Measurements from ENCODE around the gene NCCRP1. TPM values are rescaled to one million over a fixed set of nuclear protein-coding genes. Genes with fewer than 3 reads are reported as not detected.
"Not testable (repeated sequence)": the region's sequence is repeated elsewhere in the genome, so short reads cannot be mapped to it uniquely, and the experiment has no call there.

Gene NCCRP1
- total RNA-seq, 1 experiment from 2014 or later: not detected

DNA sequence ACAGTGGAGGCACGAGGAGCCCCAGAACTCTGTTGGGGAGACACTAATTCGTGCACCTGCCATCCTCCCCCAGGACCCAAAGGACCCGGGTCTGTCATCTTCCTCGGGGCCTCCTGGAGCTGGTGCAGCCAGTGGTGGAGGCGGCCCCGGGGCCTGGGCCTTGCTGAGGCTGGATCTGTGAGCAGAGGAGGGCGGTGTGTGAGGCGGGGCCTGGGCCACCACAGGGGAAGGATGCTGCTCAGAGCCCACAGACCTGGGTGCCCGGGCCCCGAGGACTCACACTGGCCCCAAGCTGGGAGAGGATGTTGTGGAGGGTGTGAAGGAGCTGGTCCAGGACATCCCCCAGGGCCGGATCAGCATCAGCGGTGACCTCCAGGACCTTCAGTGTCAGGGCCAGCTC lies 39.8 kb downstream of the NCCRP1 start:
- DNase-seq: no peak
- Histone ChIP-seq H2AFZ (ENCODE audit: low read length) (no peak overlapping the region), H3K9me2 (replicated peaks; ENCODE audit: insufficient read depth, low read length) (no peaks in the 10 kb centered on the region), H3K27me3 (ENCODE audit: low read length) (no peaks in the 10 kb centered on the region), H3K9ac (ENCODE audit: low read length) (no peak overlapping the region), H3K4me2 (ENCODE audit: low read depth, low read length, poor library complexity, severe bottlenecking) (no peak overlapping the region), H3K9me3 (ENCODE audit: low read length) (no peaks in the 10 kb centered on the region), H3K4me3 (ENCODE audit: low read length) (no peak overlapping the region), H3K79me2 (ENCODE audit: low read length) (no peaks in the 10 kb centered on the region), H4K20me1 (ENCODE audit: insufficient read depth, low read depth, low read length) (no peaks in the 10 kb centered on the region), H3K4me1 (ENCODE audit: low read length) (peaks cover 6% of the 10 kb centered on the region), H3K27ac (ENCODE audit: low read length) (no peak overlapping the region), H3K36me3 (ENCODE audit: insufficient read depth, low read length) (no peaks in the 10 kb centered on the region)

DNA sequence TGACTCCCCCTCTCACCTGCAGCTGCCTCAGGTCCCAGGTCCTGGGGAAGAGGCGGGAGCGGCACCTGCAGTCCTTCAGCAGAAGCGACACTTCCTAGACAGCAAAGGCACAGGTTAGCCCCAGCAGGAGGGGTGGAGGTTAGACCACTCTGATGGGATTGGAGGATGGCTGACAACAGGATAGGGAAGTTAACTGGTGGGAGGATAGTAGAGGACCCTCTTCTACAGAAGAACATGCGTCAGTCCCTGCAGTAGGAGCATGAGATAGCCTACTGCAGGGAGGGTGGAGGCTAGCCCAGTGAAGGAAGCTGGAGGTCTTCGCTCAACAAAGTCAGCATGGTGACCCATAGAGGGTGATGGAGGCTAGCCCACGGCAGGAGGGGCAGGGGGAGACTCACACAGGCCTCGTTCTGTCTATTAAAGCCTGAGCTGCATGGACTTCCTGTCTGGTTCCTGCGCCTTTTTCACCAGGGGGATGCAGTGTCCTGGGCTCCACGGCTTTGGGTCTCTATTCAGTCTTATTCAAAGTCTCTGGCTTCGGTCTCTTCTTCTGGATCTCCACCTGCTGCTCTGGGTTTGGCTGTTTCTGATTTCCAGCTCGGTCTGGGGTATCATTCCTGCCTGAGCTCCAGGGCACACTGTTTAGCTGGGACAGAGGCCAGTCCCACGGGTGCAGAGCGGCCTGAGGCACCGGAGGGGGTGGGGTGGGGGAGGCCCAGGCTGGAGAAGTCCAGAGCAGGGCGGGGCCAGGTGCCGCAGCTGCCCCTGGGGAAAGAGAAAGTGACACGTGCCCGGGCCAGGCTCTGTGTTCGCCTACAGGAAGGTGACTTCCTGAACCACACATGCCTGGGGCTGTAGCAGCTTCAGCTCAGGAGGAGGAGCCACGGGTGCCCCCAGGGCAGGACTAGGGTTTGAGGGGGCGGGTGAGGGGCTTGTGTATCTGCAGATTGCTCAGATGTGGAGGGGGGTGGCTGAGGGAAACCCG lies 40.7 kb downstream of the NCCRP1 start:
- peak; percentile 67 for DNase-seq

DNA sequence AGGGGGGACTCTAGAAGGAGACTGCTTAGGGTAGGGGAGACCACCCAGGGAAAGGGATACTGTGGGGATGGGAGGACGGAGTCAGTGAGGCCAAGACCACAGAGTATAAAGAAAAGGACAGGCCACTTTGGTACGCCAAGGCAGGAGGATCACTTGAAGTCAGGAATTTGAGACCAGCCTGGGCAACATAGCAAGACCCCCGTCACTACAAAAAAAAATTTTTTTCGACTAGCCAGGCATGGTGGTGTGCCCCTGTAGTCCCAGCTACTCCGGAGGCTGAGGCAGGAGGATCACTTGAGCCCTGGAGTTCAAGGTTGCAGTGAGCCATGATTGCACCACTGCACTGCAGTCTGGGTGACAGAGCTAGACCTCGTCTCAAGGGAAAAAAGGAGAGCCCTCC lies 41.4 kb downstream of the NCCRP1 start:
- Histone ChIP-seq H3K4me1 (ENCODE audit: low read length) (peaks cover 6% of the 10 kb centered on the region), H3K9ac (ENCODE audit: low read length) (no peak overlapping the region), H3K9me2 (replicated peaks; ENCODE audit: insufficient read depth, low read length) (no peaks in the 10 kb centered on the region), H4K20me1 (ENCODE audit: insufficient read depth, low read depth, low read length) (no peaks in the 10 kb centered on the region), H3K27me3 (ENCODE audit: low read length) (no peaks in the 10 kb centered on the region), H2AFZ (ENCODE audit: low read length) (peak overlapping the region; percentile 60; the same call in 1 of the 2 replicates), H3K27ac (ENCODE audit: low read length) (no peak overlapping the region), H3K4me3 (ENCODE audit: low read length) (no peak overlapping the region), H3K4me2 (ENCODE audit: low read depth, low read length, poor library complexity, severe bottlenecking) (no peak overlapping the region), H3K9me3 (ENCODE audit: low read length) (no peaks in the 10 kb centered on the region), H3K79me2 (ENCODE audit: low read length) (no peaks in the 10 kb centered on the region), H3K36me3 (ENCODE audit: insufficient read depth, low read length) (no peaks in the 10 kb centered on the region)
- no peak for DNase-seq

More for the DNA sequence above, 40.7 kb downstream of the NCCRP1 start:
- H3K4me3 ChIP-seq (ENCODE audit: low read length): no peak overlapping the region
- peak overlapping the region; percentile 60; the same call in 1 of the 2 replicates for H2AFZ ChIP-seq (ENCODE audit: low read length)
- H3K36me3 ChIP-seq (ENCODE audit: insufficient read depth, low read length): no peaks in the 10 kb centered on the region
- no peaks in the 10 kb centered on the region for H3K27me3 ChIP-seq (ENCODE audit: low read length)
- no peak overlapping the region for H3K9ac ChIP-seq (ENCODE audit: low read length)
- H3K4me1 ChIP-seq (ENCODE audit: low read length): peaks cover 6% of the 10 kb centered on the region
- no peaks in the 10 kb centered on the region for H3K9me3 ChIP-seq (ENCODE audit: low read length)
- no peak overlapping the region for H3K4me2 ChIP-seq (ENCODE audit: low read depth, low read length, poor library complexity, severe bottlenecking)
- H3K79me2 ChIP-seq (ENCODE audit: low read length): no peaks in the 10 kb centered on the region
- H4K20me1 ChIP-seq (ENCODE audit: insufficient read depth, low read depth, low read length): no peaks in the 10 kb centered on the region
- no peak overlapping the region for H3K27ac ChIP-seq (ENCODE audit: low read length)
- no peaks in the 10 kb centered on the region for H3K9me2 ChIP-seq (replicated peaks; ENCODE audit: insufficient read depth, low read length)

DNA sequence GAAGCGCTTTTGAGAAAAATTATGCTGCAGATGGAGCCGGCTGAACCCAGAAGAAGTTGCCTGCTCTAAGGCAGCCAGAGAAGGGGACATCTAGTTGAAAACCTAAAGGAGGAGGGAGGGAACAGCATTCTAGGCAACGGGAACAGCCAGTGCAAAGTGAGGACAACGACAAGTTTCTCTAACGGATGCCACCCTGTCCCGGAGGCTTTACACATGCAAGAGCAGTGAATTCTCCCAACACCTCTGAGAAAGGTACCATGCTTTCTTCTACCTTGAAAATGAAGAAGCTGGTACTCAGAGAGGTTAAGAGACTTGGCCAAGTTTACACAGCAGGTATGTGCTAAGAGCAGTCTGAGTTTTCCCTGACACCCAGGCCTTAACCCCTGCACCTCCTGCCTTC lies 42.2 kb downstream of the NCCRP1 start:
- Histone ChIP-seq H3K27ac (ENCODE audit: low read length) (no peak overlapping the region), H3K9me3 (ENCODE audit: low read length) (no peaks in the 10 kb centered on the region), H3K4me1 (ENCODE audit: low read length) (peaks cover 6% of the 10 kb centered on the region), H3K4me2 (ENCODE audit: low read depth, low read length, poor library complexity, severe bottlenecking) (no peak overlapping the region), H2AFZ (ENCODE audit: low read length) (no peak overlapping the region), H3K36me3 (ENCODE audit: insufficient read depth, low read length) (no peaks in the 10 kb centered on the region), H3K27me3 (ENCODE audit: low read length) (no peaks in the 10 kb centered on the region), H3K79me2 (ENCODE audit: low read length) (no peaks in the 10 kb centered on the region), H4K20me1 (ENCODE audit: insufficient read depth, low read depth, low read length) (no peaks in the 10 kb centered on the region), H3K9ac (ENCODE audit: low read length) (no peak overlapping the region), H3K4me3 (ENCODE audit: low read length) (no peak overlapping the region), H3K9me2 (replicated peaks; ENCODE audit: insufficient read depth, low read length) (no peaks in the 10 kb centered on the region)
- no peak for DNase-seq

DNA sequence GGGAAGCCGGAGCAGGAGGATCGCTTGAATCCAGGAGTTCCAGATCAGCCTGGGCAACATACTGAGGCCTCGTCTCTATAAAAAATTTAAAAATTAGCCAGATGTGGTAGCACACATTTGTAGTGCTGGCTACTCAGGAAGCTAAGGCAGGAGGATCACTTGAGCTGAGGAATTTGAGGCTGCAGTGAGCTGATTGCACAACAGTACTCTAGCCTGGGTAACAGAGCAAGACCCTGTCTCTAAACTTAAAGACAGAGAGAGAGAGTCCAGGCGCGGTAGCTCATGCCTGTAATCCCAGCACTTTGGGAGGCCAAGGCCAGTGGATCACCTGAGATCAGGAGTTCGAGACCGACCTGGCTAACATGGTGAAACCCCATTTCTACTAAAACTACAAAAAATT lies 43.7 kb downstream of the NCCRP1 start:
- Histone ChIP-seq H3K27me3 (ENCODE audit: low read length) (no peaks in the 10 kb centered on the region), H3K36me3 (ENCODE audit: insufficient read depth, low read length) (no peaks in the 10 kb centered on the region), H3K4me2 (ENCODE audit: low read depth, low read length, poor library complexity, severe bottlenecking) (no peak overlapping the region), H4K20me1 (ENCODE audit: insufficient read depth, low read depth, low read length) (no peaks in the 10 kb centered on the region), H3K9me2 (replicated peaks; ENCODE audit: insufficient read depth, low read length) (no peaks in the 10 kb centered on the region), H3K9ac (ENCODE audit: low read length) (no peak overlapping the region), H3K4me3 (ENCODE audit: low read length) (no peak overlapping the region), H2AFZ (ENCODE audit: low read length) (no peak overlapping the region), H3K9me3 (ENCODE audit: low read length) (no peaks in the 10 kb centered on the region), H3K4me1 (ENCODE audit: low read length) (peaks cover 6% of the 10 kb centered on the region), H3K27ac (ENCODE audit: low read length) (no peak overlapping the region), H3K79me2 (ENCODE audit: low read length) (no peaks in the 10 kb centered on the region)
- DNase-seq: no peak

DNA sequence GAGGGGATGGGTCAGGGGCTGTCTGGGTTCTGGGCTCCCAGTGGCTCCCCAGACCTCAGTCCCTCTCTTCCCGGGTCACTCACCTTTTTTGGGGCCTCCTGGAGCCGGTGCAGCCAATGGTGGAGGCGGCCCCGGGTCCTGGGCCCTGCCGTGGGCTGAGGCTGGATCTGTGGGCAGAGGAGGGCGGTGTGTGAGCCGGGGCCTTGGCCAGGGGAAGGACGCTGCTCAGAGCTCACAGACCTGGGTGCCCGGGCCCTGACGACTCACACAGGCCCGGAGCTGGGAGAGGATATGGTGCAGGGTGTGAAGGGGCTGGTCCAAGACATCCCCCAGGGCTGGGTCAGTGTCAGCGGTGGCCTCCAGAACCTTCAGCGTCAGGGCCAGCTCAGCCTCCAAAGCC lies 47.0 kb downstream of the NCCRP1 start:
- not testable (repeated sequence) for H3K27ac ChIP-seq (ENCODE audit: low read length); H3K79me2 ChIP-seq (ENCODE audit: low read length); H3K27me3 ChIP-seq (ENCODE audit: low read length); H4K20me1 ChIP-seq (ENCODE audit: insufficient read depth, low read depth, low read length); H3K9me2 ChIP-seq (replicated peaks; ENCODE audit: insufficient read depth, low read length); H3K4me1 ChIP-seq (ENCODE audit: low read length); H3K9ac ChIP-seq (ENCODE audit: low read length); H2AFZ ChIP-seq (ENCODE audit: low read length); H3K4me2 ChIP-seq (ENCODE audit: low read depth, low read length, poor library complexity, severe bottlenecking); H3K9me3 ChIP-seq (ENCODE audit: low read length); H3K36me3 ChIP-seq (ENCODE audit: insufficient read depth, low read length); DNase-seq; H3K4me3 ChIP-seq (ENCODE audit: low read length)

DNA sequence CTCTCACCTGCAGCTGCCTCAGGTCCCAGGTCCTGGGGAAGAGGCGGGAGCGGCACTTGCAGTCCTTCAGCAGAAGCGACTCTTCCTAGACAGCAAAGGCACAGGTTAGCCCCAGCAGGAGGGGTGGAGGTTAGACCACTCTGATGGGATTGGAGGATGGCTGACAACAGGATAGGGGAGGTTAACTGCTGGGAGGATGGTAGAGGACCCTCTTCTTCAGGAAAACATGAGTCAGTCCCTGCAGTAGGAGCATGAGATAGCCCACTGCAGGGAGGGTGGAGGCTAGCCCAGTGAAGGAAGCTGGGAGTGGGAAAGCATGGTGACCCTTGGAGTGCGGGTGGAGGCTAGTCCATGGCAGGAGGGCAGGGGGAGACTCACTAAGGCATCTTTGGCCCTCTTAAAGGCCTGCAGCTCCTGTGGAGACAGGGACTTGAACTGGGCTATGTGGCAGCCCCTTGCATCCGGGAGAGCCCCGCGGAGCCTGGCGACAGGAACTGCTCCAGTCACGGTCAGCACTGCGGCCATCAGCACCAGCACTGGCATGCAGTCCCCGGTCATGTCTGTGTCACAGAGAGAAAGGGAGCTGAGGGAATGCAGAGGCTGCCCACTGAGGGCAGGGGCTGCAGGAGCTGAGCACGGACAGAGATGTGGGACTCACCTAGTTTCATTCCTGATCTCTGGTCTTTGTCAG lies 47.8 kb downstream of the NCCRP1 start, which contains the start of gene IFNL3:
Gene IFNL3 (minus strand): TSS at position 597 of the 691 bp plus-strand sequence. CDS start 39 bp downstream, at position 558.
- not testable (repeated sequence) for H4K20me1 ChIP-seq (ENCODE audit: insufficient read depth, low read depth, low read length)

DNA sequence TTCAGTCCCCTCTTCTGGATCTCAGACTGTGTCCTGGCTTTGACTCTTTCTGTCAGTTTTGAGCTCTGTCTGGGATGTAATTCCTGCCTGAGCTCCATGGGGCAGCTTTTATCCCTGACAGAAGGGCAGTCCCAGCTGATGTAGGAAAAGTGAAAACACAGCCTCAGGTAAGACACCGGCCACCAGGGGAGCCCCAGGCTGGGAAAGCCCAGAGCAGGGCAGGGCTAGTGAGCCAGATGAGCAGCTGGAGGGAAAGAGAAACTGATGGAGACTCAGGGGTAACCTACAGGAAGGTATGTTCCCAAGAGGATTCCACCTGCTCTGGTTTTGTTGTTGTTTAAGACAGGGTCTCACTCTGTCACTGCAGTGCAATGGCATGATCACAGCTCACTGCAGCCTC lies 48.4 kb downstream of the NCCRP1 start:
- H3K4me3 ChIP-seq (ENCODE audit: low read length); H3K79me2 ChIP-seq (ENCODE audit: low read length); H3K27me3 ChIP-seq (ENCODE audit: low read length); H3K9me2 ChIP-seq (replicated peaks; ENCODE audit: insufficient read depth, low read length); H3K36me3 ChIP-seq (ENCODE audit: insufficient read depth, low read length); DNase-seq; H3K4me2 ChIP-seq (ENCODE audit: low read depth, low read length, poor library complexity, severe bottlenecking); H3K9me3 ChIP-seq (ENCODE audit: low read length); H4K20me1 ChIP-seq (ENCODE audit: insufficient read depth, low read depth, low read length); H3K4me1 ChIP-seq (ENCODE audit: low read length); H2AFZ ChIP-seq (ENCODE audit: low read length); H3K9ac ChIP-seq (ENCODE audit: low read length); H3K27ac ChIP-seq (ENCODE audit: low read length): not testable (repeated sequence)

More for the DNA sequence above, 47.8 kb downstream of the NCCRP1 start, which contains the start of gene IFNL3:
- not testable (repeated sequence) for H3K4me3 ChIP-seq (ENCODE audit: low read length); H2AFZ ChIP-seq (ENCODE audit: low read length); H3K9me3 ChIP-seq (ENCODE audit: low read length); H3K9me2 ChIP-seq (replicated peaks; ENCODE audit: insufficient read depth, low read length); H3K79me2 ChIP-seq (ENCODE audit: low read length); DNase-seq; H3K36me3 ChIP-seq (ENCODE audit: insufficient read depth, low read length); H3K27ac ChIP-seq (ENCODE audit: low read length); H3K27me3 ChIP-seq (ENCODE audit: low read length); H3K9ac ChIP-seq (ENCODE audit: low read length); H3K4me2 ChIP-seq (ENCODE audit: low read depth, low read length, poor library complexity, severe bottlenecking); H3K4me1 ChIP-seq (ENCODE audit: low read length)

Data from Karpas-422 (cell line).